HEK293 (cell line): ENCODE data around the gene IMP3.
"Not testable (repeated sequence)": the region's sequence is repeated elsewhere in the genome, so short reads cannot be mapped to it uniquely, and the experiment has no call there.

Experiments used
- CTCF ChIA-PET: fragments of 350-600 bp; formaldehyde crosslinking; extraction: SDS; loops from one replicate; lab custom pipeline; 2021; ENCODE audit warnings: antibody characterized with exemption; lab: Yijun Ruan, JAX
- POLR2A ChIA-PET: fragments of 300-600 bp; formaldehyde crosslinking; extraction: SDS; loops from one replicate; lab custom pipeline; 2020; ENCODE audit warnings: antibody characterized with exemption, inconsistent platforms; lab: Yijun Ruan, JAX
- H3K27ac ChIP-seq: fragments of 200-500 bp; sonication (Bioruptor generic); 2 replicates; pipeline ENCODE4 v1.5.1; 2014; ENCODE audit warnings: low read depth, low read length, control low read depth, inconsistent platforms; ENCODE audit errors: extremely low read depth
- H3K36me3 ChIP-seq, 2 experiments: fragments of 200-500 bp in 1 of 2; sonication (Bioruptor generic) in 1 of 2; 1 replicate in 1 of 2; 2 replicates in 1 of 2; pipeline ENCODE4 v1.5.1; 2014 to 2017; ENCODE audit warnings: inconsistent platforms in 2 of 2, low read length in 2 of 2; ENCODE audit not compliant: control insufficient read depth in 2 of 2, insufficient read depth in 1 of 2
- H3K4me1 ChIP-seq: fragments of 200-500 bp; sonication (Bioruptor generic); 2 replicates; pipeline ENCODE4 v1.5.1; 2014; ENCODE audit warnings: mild to moderate bottlenecking, low read length, inconsistent platforms; ENCODE audit not compliant: control insufficient read depth, insufficient read depth
- H3K4me3 ChIP-seq: 2 replicates; pipeline ENCODE4 v1.5.1; 2011; ENCODE audit warnings: low read depth, mild to moderate bottlenecking, control low read depth, low read length, moderate library complexity
- H3K9me3 ChIP-seq: fragments of 200-500 bp; sonication (Bioruptor generic); 2 replicates; pipeline ENCODE4 v1.5.1; 2014; ENCODE audit warnings: low read depth, low read length, inconsistent platforms; ENCODE audit not compliant: control insufficient read depth, insufficient read depth
- EGR2 ChIP-seq: fragments of 450-650 bp; formaldehyde crosslinking; IDR thresholded peaks from 2 replicates; pipeline ENCODE4 v1.5.1; 2016; ENCODE audit warnings: low read depth, missing biosample characterization, missing genetic modification characterization
- GLI4 ChIP-seq: fragments of 450-650 bp; formaldehyde crosslinking; IDR thresholded peaks from 2 replicates; pipeline ENCODE4 v1.5.1; 2016; ENCODE audit warnings: missing biosample characterization, missing genetic modification characterization
- GLIS1 ChIP-seq: fragments of 450-650 bp; formaldehyde crosslinking; IDR thresholded peaks from 2 replicates; pipeline ENCODE4 v1.5.1; 2016; ENCODE audit warnings: missing biosample characterization, missing genetic modification characterization
- HOXC10 ChIP-seq: sonication (generic); formaldehyde crosslinking; IDR thresholded peaks from 2 replicates; pipeline ENCODE4 v1.8.1; 2023; ENCODE audit warnings: mild to moderate bottlenecking, missing genetic modification reagents
- SCRT2 ChIP-seq: fragments of 450-650 bp; formaldehyde crosslinking; IDR thresholded peaks from 2 replicates; pipeline ENCODE4 v1.5.1; 2016; ENCODE audit warnings: missing biosample characterization, missing genetic modification characterization
- SP2 ChIP-seq: fragments of 450-650 bp; formaldehyde crosslinking; IDR thresholded peaks from 2 replicates; pipeline ENCODE4 v1.5.1; 2016; ENCODE audit warnings: missing biosample characterization, missing genetic modification characterization
- TRIM28 ChIP-seq: IDR thresholded peaks from 2 replicates; pipeline ENCODE4 v1.6.1; 2011; ENCODE audit warnings: low read length, control low read depth, borderline replicate concordance
- ZBTB17 ChIP-seq: fragments of 450-650 bp; formaldehyde crosslinking; IDR thresholded peaks from 2 replicates; pipeline ENCODE4 v1.5.1; 2016; ENCODE audit warnings: missing biosample characterization, missing genetic modification characterization
- ZFHX2 ChIP-seq: fragments of 450-650 bp; formaldehyde crosslinking; conservative IDR thresholded peaks from 2 replicates; pipeline ENCODE4 v1.5.1; 2016; ENCODE audit warnings: missing biosample characterization, missing genetic modification characterization
- ZNF10 ChIP-seq: fragments of 450-650 bp; formaldehyde crosslinking; IDR thresholded peaks from 2 replicates; pipeline ENCODE4 v1.5.1; 2017; ENCODE audit warnings: missing biosample characterization, missing genetic modification characterization
- ZNF121 ChIP-seq: fragments of 450-650 bp; formaldehyde crosslinking; IDR thresholded peaks from 2 replicates; pipeline ENCODE4 v1.5.1; 2016; ENCODE audit warnings: missing biosample characterization, missing genetic modification characterization
- ZNF146 ChIP-seq: fragments of 450-650 bp; formaldehyde crosslinking; IDR thresholded peaks from 2 replicates; pipeline ENCODE4 v1.5.1; 2016; ENCODE audit warnings: missing biosample characterization, missing genetic modification characterization
- ZNF19 ChIP-seq: fragments of 450-650 bp; formaldehyde crosslinking; IDR thresholded peaks from 2 replicates; pipeline ENCODE4; 2016; ENCODE audit warnings: missing biosample characterization, missing genetic modification characterization, low read depth
- ZNF302 ChIP-seq: fragments of 450-650 bp; formaldehyde crosslinking; IDR thresholded peaks from 2 replicates; pipeline ENCODE4 v1.5.1; 2016; ENCODE audit warnings: missing biosample characterization, missing genetic modification characterization, low read depth
- ZNF311 ChIP-seq: fragments of 450-650 bp; formaldehyde crosslinking; IDR thresholded peaks from 2 replicates; pipeline ENCODE4 v1.5.1; 2017; ENCODE audit warnings: missing biosample characterization, missing genetic modification characterization, borderline replicate concordance
- ZNF366 ChIP-seq: fragments of 450-650 bp; formaldehyde crosslinking; conservative IDR thresholded peaks from 2 replicates; pipeline ENCODE4 v1.5.1; 2016; ENCODE audit warnings: missing biosample characterization, missing genetic modification characterization
- ZNF670 ChIP-seq: fragments of 450-650 bp; formaldehyde crosslinking; IDR thresholded peaks from 2 replicates; pipeline ENCODE4 v1.5.1; 2016; ENCODE audit warnings: missing biosample characterization, missing genetic modification characterization, low read depth
- ZSCAN18 ChIP-seq: fragments of 450-650 bp; formaldehyde crosslinking; IDR thresholded peaks from 2 replicates; pipeline ENCODE4 v1.5.1; 2016; ENCODE audit warnings: missing biosample characterization, missing genetic modification characterization
- TF ChIP-seq, protein P1 (sequence below): fragments of 450-650 bp; formaldehyde crosslinking; IDR thresholded peaks from 2 replicates; pipeline ENCODE4 v1.5.1; 2016; ENCODE audit warnings: missing biosample characterization, missing genetic modification characterization
- TF ChIP-seq, protein P2 (sequence below): fragments of 450-650 bp; formaldehyde crosslinking; IDR thresholded peaks from 2 replicates; pipeline ENCODE4 v1.5.1; 2016; ENCODE audit warnings: missing biosample characterization, missing genetic modification characterization

Gene IMP3

DNA sequence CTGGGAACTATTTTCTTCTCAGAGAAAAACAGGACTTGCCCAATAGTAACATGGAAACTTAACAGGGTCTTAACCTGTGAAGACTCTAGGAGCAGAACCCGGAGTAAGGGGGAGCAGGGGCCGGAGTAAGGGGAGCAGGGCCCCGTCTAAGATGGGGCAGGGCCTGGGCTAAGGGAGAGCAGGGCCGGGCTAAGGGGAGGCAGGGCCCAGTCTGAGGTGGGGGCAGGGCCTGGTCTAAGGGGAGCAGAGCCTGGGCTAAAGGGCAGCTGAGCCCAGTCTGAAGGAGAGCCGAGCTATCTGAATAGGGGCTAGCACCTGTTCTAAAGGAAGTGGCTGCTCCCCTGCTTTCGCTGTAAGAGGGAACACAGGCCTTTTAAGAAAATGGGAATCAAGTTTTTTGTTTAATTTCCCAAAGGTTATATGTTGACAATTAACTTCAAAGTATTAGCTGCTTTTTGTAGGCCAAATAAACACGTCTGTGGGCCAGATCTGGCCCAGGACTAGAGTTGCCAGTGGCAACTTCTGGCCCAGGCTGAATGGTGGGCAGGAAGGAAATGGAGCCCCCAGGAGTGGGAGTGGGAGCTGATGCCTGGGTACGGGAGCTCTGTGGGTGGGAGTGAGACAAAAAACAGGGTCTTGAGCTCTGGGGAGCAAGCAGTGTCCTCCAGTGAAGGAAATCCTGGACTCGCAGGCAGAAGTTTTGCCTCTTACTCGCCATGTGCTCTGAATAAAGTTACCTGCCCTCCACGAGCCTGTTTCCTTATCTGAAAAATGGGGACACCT is 40.2 kb upstream of the IMP3 start:
- no peaks in the 10 kb centered on the region for H3K4me1 ChIP-seq
- no peak overlapping the region for H3K4me3 ChIP-seq
- H3K27ac ChIP-seq, result no peak overlapping the region
- H3K36me3 ChIP-seq, result no peaks in the 10 kb centered on the region
- TF ChIP-seq ZNF10 (no peak), ZNF146 (no peak), ZBTB17 (tag by site-specific recombination) (no peak), ZNF19 (tag by site-specific recombination) (no peak), ZFHX2 (tag by site-specific recombination) (peak; percentile 56), EGR2 (tag by site-specific recombination) (peak; percentile 53; the same call in 1 of the 2 replicates), SP2 (tag by site-specific recombination) (no peak), ZNF311 (tag by site-specific recombination) (no peak), TRIM28 (no peak)
- TF ChIP-seq, protein P1, sequence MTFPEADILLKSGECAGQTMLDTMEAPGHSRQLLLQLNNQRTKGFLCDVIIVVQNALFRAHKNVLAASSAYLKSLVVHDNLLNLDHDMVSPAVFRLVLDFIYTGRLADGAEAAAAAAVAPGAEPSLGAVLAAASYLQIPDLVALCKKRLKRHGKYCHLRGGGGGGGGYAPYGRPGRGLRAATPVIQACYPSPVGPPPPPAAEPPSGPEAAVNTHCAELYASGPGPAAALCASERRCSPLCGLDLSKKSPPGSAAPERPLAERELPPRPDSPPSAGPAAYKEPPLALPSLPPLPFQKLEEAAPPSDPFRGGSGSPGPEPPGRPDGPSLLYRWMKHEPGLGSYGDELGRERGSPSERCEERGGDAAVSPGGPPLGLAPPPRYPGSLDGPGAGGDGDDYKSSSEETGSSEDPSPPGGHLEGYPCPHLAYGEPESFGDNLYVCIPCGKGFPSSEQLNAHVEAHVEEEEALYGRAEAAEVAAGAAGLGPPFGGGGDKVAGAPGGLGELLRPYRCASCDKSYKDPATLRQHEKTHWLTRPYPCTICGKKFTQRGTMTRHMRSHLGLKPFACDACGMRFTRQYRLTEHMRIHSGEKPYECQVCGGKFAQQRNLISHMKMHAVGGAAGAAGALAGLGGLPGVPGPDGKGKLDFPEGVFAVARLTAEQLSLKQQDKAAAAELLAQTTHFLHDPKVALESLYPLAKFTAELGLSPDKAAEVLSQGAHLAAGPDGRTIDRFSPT (tag by site-specific recombination), result no peak
- ChIA-PET POLR2A (interaction anchor here (0.5 to 3.1 kb wide), 4 partner anchors 32 to 312 kb away, joined by 3 to 8 read pairs (median 6); partner anchors contain the start of genes IMP3, MAN2C1 and SNX33), CTCF (interaction anchor here (0.9 to 2.0 kb wide), 3 partner anchors 12 to 312 kb away, joined by 3 to 9 read pairs (median 3); partner anchors contain the start of gene MAN2C1)
- no peaks in the 10 kb centered on the region for H3K9me3 ChIP-seq

DNA sequence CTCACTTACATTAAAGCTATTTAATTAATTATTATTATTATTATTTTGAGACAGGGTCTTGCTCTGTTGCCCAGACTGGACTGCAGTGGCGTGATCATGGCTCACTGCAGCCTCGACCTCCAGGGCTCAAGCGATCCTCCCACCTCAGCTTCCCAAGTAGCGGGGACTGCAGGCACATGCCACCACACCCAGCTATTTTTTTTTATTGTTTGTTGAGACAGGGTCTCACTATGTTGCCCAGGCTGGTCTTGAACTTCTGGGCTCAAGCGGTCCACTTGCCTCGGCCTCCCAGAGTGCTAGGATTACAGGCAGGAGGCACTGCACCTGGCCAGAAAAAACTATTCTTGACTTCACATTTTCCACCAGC is 38.3 kb upstream of the IMP3 start:
- H3K9me3 ChIP-seq, H3K4me3 ChIP-seq, H3K4me1 ChIP-seq, H3K36me3 ChIP-seq, H3K27ac ChIP-seq: not testable (repeated sequence)
- TF ChIP-seq ZNF121 (tag by site-specific recombination), result peak; percentile 90
- POLR2A ChIA-PET, result interaction anchor here (1.4 to 2.4 kb wide), 2 partner anchors 9 to 31 kb away, joined by 3 to 8 read pairs; partner anchors contain the start of gene SNX33
- CTCF ChIA-PET, result interaction anchor here (1.0 to 2.0 kb wide), 3 partner anchors 8 to 310 kb away, joined by 3 to 8 read pairs (median 4); no protein-coding TSS in a partner anchor

- Histone ChIP-seq H3K4me1 (peaks cover 6% of the 10 kb centered on the region), H3K9me3 (no peaks in the 10 kb centered on the region), H3K27ac (no peak overlapping the region), H3K36me3 (no peaks in the 10 kb centered on the region), H3K4me3 (no peak overlapping the region)
- CTCF ChIA-PET, result interaction anchor here (0.8 to 3.3 kb wide), 4 partner anchors 8 to 649 kb away, joined by 4 to 14 read pairs (median 6); partner anchors contain the start of gene MAN2C1
- POLR2A ChIA-PET, result interaction anchor here (1.4 to 2.4 kb wide), 2 partner anchors 9 to 31 kb away, joined by 3 to 8 read pairs; partner anchors contain the start of gene SNX33
- TF ChIP-seq ZNF10, result no peak
- TF ChIP-seq GLIS1, result no peak
- no peak for TF ChIP-seq ZNF302 (tag by site-specific recombination)
- TF ChIP-seq ZSCAN18 (tag by site-specific recombination), result no peak
- TF ChIP-seq, protein P2, sequence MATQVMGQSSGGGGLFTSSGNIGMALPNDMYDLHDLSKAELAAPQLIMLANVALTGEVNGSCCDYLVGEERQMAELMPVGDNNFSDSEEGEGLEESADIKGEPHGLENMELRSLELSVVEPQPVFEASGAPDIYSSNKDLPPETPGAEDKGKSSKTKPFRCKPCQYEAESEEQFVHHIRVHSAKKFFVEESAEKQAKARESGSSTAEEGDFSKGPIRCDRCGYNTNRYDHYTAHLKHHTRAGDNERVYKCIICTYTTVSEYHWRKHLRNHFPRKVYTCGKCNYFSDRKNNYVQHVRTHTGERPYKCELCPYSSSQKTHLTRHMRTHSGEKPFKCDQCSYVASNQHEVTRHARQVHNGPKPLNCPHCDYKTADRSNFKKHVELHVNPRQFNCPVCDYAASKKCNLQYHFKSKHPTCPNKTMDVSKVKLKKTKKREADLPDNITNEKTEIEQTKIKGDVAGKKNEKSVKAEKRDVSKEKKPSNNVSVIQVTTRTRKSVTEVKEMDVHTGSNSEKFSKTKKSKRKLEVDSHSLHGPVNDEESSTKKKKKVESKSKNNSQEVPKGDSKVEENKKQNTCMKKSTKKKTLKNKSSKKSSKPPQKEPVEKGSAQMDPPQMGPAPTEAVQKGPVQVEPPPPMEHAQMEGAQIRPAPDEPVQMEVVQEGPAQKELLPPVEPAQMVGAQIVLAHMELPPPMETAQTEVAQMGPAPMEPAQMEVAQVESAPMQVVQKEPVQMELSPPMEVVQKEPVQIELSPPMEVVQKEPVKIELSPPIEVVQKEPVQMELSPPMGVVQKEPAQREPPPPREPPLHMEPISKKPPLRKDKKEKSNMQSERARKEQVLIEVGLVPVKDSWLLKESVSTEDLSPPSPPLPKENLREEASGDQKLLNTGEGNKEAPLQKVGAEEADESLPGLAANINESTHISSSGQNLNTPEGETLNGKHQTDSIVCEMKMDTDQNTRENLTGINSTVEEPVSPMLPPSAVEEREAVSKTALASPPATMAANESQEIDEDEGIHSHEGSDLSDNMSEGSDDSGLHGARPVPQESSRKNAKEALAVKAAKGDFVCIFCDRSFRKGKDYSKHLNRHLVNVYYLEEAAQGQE (tag by site-specific recombination), result no peak
- no peak for TF ChIP-seq ZNF670 (tag by site-specific recombination)
- TF ChIP-seq HOXC10 (CRISPR knock-in tag), result no peak
- TF ChIP-seq SCRT2 (tag by site-specific recombination), result no peak
- TF ChIP-seq GLI4, result no peak
- no peak for TF ChIP-seq ZNF366 (tag by site-specific recombination)
Measured at GRCh38 chr15:75677465-75678323, 37.7 kb upstream of the IMP3 start.
